Activated CD4-positive, alpha-beta memory T cell treated with anti-CD3 and anti-CD28 coated beads, Interleukin-2, amount 10 ng/mL, durations not matched to agents 7 days and 5 days (primary cell): ENCODE data around the gene CTNS. TPM values are rescaled to one million over a fixed set of nuclear protein-coding genes. Genes with fewer than 3 reads are reported as not detected.
A peak's percentile ranks its signal among the peaks of the same experiment; 100 is the strongest.

Source experiments
- CTCF ChIA-PET: fragments of 350-600 bp; sonication (Branson Sonifier 250); formaldehyde crosslinking; loops from one replicate; lab custom pipeline; 2021; ENCODE audit warnings: antibody characterized with exemption, inconsistent platforms; lab: Charles Lee
- POLR2A ChIA-PET: fragments of 350-600 bp; sonication (Branson Sonifier 250); formaldehyde crosslinking; loops from one replicate; lab custom pipeline; 2021; ENCODE audit warnings: antibody characterized with exemption; lab: Charles Lee
- DNase-seq: peaks from one replicate; pipeline ENCODE4 v3.0.0-alpha.2; 2020
- H3K27ac Mint-ChIP-seq: one replicate; pipeline ENCODE4 v1.8.0; 2021; ENCODE audit warnings: mild to moderate bottlenecking, mixed read lengths
- H3K27me3 Mint-ChIP-seq: one replicate; pipeline ENCODE4 v1.8.0; 2021; ENCODE audit warnings: mixed read lengths
- H3K36me3 Mint-ChIP-seq: one replicate; pipeline ENCODE4 v1.8.0; 2021; ENCODE audit warnings: low read depth, mixed read lengths
- H3K4me1 Mint-ChIP-seq: one replicate; pipeline ENCODE4 v1.8.0; 2021; ENCODE audit warnings: mixed read lengths
- H3K4me3 Mint-ChIP-seq: one replicate; pipeline ENCODE4 v1.8.0; 2021; ENCODE audit warnings: mild to moderate bottlenecking, mixed read lengths
- H3K9me3 Mint-ChIP-seq: one replicate; pipeline ENCODE4 v1.8.0; 2021; ENCODE audit warnings: mixed read lengths
- total RNA-seq, 2 experiments: library from RNA; stranded (reverse); gene quantifications; one replicate each; pipeline ENCODE4 v1.2.3, GENCODE V29; 2021

CTNS gene
- total RNA-seq, 2 experiments from 2014 or later = 24.5 to 26.5 TPM

DNA sequence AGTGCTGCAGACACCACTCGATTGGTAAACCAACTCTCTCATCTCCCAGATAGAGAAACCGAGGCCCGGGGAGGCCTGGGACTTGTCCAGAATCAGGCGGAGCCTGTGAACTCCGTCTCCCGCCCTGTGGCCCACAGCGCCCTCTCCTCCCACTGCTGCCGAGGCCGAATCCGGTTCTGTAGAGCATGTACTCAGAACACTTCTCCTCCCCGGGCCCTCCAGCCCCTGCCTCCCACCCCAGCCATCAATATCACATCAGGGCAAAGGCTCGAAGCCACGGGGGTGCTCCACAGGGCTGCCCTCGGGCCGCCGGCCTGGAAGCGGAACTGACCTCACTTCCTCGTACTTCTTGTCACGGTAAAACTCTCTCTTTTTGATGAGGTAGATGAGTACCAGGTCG lies 45.0 kb downstream of the CTNS start:
- POLR2A ChIA-PET = no interaction called here
- Mint-ChIP-seq H3K9me3 (no peaks in the 10 kb centered on the region), H3K27ac (peak overlapping the region; percentile 49), H3K36me3 (peaks cover 10% of the 10 kb centered on the region), H3K4me3 (no peak overlapping the region), H3K4me1 (peaks cover 27% of the 10 kb centered on the region), H3K27me3 (no peaks in the 10 kb centered on the region)
- CTCF ChIA-PET = interaction anchor here (0.5 to 2.2 kb wide), 5 partner anchors 13 to 857 kb away, joined by 3 to 12 read pairs (median 5); no protein-coding TSS in a partner anchor
- DNase-seq = no peak

DNA sequence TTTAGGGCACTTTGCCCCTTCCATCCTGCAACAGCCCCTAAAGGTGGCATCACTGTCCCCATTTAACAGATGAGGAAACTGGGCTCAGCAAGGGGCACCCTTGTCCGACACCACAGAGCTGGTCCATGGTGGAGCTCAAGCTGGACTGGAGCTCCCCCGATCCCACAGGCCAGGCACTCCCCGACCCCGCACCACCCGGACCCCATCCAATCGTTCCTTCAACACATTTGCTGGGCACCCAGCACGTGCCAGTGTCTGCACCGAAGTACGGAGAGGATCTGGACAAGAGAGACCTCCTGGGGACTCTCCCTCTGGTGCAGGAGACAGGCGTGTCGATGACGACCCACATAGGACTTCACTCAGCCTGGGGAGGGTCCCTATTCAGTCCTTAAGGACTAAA lies 45.5 kb downstream of the CTNS start:
- ChIA-PET CTCF (interaction anchor here (0.6 to 2.4 kb wide), 13 partner anchors 12 to 858 kb away, joined by 3 to 21 read pairs (median 5); partner anchors contain the start of genes CTNS, HASPIN and SHPK), POLR2A (no interaction called here)

DNA sequence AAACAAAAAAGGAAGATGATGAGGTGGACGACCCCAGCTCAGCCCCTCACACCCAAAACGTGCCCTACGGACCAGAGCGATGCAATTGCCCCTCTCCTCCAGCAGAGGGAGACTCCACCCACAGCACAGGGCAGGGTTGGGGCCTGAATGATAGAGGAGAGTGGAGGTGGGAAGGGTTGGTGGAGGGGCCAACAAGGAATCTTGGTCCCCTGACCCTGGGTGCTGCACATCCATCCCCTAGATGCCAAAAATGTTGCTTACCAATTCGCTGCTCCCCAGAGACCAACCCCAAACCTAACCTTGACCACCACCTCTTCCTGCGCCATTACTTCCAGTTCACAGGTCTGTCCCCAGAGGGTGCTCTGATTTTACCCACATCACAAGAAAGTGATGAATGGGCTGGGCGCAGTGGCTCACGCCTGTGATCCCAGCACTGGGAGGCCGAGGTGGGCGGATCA lies 46.5 kb downstream of the CTNS start:
- peak; percentile 67 for DNase-seq
- Mint-ChIP-seq H3K4me1 (peaks cover 27% of the 10 kb centered on the region), H3K27ac (no peak overlapping the region), H3K9me3 (no peaks in the 10 kb centered on the region), H3K27me3 (no peaks in the 10 kb centered on the region), H3K36me3 (peaks cover 10% of the 10 kb centered on the region), H3K4me3 (no peak overlapping the region)
- CTCF ChIA-PET = interaction anchor here (0.6 to 2.4 kb wide), 18 partner anchors 9 to 164 kb away, joined by 3 to 21 read pairs (median 4); partner anchors contain the start of genes CTNS, EMC6, HASPIN and SHPK
- POLR2A ChIA-PET = no interaction called here

More for the DNA sequence above, 45.5 kb downstream of the CTNS start:
- Mint-ChIP-seq H3K27ac (peak overlapping the region; percentile 49), H3K36me3 (peaks cover 10% of the 10 kb centered on the region), H3K4me3 (no peak overlapping the region), H3K27me3 (no peaks in the 10 kb centered on the region), H3K9me3 (no peaks in the 10 kb centered on the region), H3K4me1 (peaks cover 27% of the 10 kb centered on the region)
- DNase-seq = no peak

DNA sequence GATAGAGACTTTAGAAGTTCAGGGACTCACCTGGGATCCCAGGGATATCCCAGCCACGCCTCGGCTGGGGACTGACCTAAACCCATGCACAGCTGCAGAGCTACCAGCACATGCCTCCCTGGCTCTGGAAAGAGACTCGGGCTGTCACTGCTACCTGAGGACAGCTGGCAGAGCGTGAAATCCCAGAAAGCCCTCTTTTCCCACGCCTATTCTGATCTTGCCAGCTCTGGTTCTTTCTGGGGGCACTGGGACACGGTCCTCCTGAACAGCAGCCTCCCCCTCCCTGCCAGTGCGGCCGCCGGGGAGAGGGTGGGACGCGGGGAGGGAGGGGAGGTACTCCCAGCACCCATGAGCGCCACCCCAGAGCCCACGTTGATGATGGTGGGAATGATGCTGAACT lies 48.6 kb downstream of the CTNS start:
- CTCF ChIA-PET = no interaction called here

DNA sequence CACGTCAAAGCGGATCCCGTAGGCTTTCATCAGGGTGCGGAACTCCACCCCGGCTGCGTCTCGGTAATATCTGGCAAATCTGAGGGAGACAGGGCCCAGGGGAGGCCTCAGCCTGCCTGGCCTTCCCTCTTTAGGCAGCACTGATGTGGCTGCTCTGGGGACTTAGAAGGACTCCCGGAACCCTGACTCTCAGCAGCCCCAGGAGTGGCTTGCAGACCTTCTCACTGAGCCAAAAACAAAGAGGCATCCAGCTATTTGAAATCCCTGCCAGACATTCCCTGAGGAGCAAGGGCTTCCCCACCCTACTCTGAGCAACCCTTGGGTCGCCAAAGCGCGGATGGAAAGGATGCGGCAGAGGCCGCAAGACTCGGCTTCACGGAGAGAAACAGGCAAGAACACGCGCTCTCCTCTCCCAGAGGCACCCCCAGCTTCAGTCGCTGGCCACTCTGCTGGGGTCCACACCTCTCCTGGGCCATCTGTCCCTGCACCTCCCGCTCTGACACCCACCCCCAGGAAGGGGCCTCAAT lies 51.5 kb downstream of the CTNS start:
- DNase-seq = no peak
- no peaks in the 10 kb centered on the region for H3K9me3 Mint-ChIP-seq
- POLR2A ChIA-PET = no interaction called here
- no peak overlapping the region for H3K4me3 Mint-ChIP-seq
- no peaks in the 10 kb centered on the region for H3K27me3 Mint-ChIP-seq
- H3K4me1 Mint-ChIP-seq = peaks cover 15% of the 10 kb centered on the region
- CTCF ChIA-PET = no interaction called here
- peaks cover 12% of the 10 kb centered on the region for H3K36me3 Mint-ChIP-seq
- H3K27ac Mint-ChIP-seq = no peak overlapping the region

More for the DNA sequence above, 48.6 kb downstream of the CTNS start:
- Mint-ChIP-seq H3K27ac (no peak overlapping the region), H3K27me3 (no peaks in the 10 kb centered on the region), H3K4me1 (peaks cover 24% of the 10 kb centered on the region), H3K36me3 (peaks cover 14% of the 10 kb centered on the region), H3K9me3 (no peaks in the 10 kb centered on the region), H3K4me3 (no peak overlapping the region)
- no peak for DNase-seq
- POLR2A ChIA-PET = interaction anchor here (0.9 kb wide), 1 partner anchor 38 kb away, joined by 3 read pairs; the partner anchor contains the start of gene HASPIN

DNA sequence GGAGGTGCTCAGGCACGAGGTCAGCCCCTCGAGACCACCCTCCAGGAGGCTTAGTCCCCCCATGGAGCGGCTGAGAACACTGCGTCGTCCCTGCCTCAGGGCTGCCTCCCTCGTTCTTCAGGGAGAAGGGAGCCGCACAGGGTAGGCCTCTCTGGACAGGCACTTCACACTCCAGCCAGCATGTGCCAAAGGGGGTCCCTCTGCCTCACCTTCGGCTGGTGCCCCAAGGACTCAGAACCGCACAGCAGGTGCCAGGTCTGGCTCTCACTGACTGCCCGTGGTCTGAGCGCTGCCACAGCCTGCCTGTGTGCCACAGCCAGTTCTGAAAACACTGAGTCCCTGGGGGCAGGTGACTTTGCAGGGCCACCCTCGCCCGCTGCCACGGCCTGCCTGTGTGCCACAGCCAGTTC lies 52.3 kb downstream of the CTNS start:
- Mint-ChIP-seq H3K36me3 (peaks cover 12% of the 10 kb centered on the region), H3K27me3 (no peaks in the 10 kb centered on the region)
- CTCF ChIA-PET = no interaction called here

DNA sequence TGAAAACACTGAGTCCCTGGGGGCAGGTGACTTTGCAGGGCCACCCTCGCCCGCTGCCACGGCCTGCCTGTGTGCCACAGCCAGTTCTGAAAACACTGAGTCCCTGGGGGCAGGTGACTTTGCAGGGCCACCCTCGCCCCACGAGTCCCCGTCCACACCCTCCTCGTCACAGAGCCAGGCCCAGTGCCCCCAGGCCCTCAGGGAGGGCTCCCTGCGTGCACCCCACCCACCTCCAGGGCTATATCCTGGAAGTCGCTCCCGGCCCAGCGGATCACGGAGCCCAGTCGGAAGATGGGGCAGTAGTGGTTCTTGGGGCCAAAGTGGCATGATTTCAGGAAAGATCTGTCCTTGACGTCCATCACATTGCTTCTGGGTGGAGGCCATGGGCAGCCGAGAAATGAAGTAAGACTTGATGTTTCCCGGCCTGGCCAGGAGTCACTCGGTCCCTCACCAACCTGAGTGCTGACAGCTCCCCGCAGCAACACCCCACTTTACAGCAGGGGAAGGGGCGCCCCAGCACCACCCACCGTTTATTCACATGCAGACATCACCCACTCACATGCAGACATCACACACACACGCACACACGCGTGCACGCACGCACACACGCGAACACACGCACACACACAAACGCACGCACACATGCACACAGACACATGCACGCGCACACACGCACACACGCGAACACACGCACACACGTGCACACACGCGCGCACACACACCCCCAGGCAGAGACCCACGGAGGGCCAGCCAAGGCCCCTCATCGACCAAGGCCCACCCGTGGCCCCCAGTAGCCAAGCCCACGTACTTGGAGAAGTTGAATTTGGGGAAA lies 52.9 kb downstream of the CTNS start:
- Mint-ChIP-seq H3K9me3 (no peaks in the 10 kb centered on the region), H3K4me1 (peaks cover 24% of the 10 kb centered on the region), H3K4me3 (no peak overlapping the region), H3K27ac (no peak overlapping the region), H3K36me3 (peaks cover 12% of the 10 kb centered on the region), H3K27me3 (no peaks in the 10 kb centered on the region)
- DNase-seq = no peak
- ChIA-PET POLR2A (no interaction called here), CTCF (no interaction called here)

More for the DNA sequence above, 52.3 kb downstream of the CTNS start:
- POLR2A ChIA-PET = no interaction called here
- Mint-ChIP-seq H3K9me3 (no peaks in the 10 kb centered on the region), H3K4me1 (peaks cover 18% of the 10 kb centered on the region), H3K27ac (no peak overlapping the region), H3K4me3 (no peak overlapping the region)
- no peak for DNase-seq

DNA sequence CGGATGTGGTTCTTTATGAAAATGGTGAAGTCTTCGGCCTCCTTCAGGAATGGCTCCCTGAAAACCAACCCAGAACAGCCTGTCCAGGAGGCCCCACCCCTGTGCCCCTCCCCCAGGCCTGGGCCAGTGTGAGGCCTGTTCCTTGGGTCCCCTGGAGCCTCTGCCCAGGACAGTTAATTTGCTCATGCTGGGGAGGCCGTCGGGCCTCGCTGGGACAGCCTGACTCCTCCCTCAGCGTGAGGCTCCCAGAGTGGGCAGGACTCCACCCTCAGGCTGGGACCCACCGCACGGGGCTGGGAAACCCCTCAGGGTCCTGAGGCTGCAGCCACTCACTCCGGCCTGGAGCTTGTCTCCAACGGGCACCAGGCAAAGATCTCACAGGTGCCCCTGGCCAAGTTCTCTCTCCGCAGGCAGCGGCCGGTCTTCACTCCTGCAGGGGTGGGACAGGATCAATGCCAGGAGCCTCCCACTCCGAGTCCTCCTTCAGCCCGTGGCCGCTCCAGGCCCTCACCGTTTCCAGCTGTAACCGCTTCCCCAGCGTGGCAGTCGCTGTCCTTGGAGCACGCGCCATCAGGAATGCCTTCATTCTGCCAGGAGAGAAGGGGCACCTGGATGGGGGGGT lies 53.6 kb downstream of the CTNS start:
- H3K4me3 Mint-ChIP-seq = no peak overlapping the region
- ChIA-PET POLR2A (interaction anchor here (1.9 kb wide), 1 partner anchor 33 kb away, joined by 7 read pairs; no protein-coding TSS in a partner anchor), CTCF (no interaction called here)
- no peak overlapping the region for H3K27ac Mint-ChIP-seq
- peaks cover 27% of the 10 kb centered on the region for H3K4me1 Mint-ChIP-seq
- peaks cover 12% of the 10 kb centered on the region for H3K36me3 Mint-ChIP-seq
- H3K9me3 Mint-ChIP-seq = no peaks in the 10 kb centered on the region
- DNase-seq = no peak
- no peaks in the 10 kb centered on the region for H3K27me3 Mint-ChIP-seq

DNA sequence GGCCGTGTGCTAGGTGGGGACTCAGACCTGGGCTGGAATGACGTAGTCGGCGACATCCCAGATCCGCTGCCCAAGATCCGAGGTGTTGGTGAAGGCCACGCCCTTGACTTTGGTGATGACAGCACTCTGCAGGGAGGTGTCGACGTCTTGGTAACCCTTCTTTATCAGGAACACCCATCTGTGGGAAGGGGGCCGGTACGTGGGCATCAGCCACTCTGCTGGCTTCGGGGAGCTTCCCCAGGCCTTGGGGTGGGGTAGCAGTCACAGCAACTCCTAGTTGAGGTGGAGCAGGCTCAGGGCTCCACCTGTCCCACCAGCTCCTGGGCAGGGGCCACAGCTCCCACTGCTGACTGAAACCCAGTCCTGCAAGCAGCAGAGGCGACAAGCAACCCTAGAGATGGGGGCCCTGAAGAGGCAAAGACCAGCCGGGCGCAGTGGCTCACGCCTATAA lies 55.1 kb downstream of the CTNS start:
- peaks cover 12% of the 10 kb centered on the region for H3K36me3 Mint-ChIP-seq
- no peaks in the 10 kb centered on the region for H3K9me3 Mint-ChIP-seq
- no peak overlapping the region for H3K4me3 Mint-ChIP-seq
- DNase-seq = no peak
- no peak overlapping the region for H3K27ac Mint-ChIP-seq
- no peaks in the 10 kb centered on the region for H3K27me3 Mint-ChIP-seq
- ChIA-PET CTCF (interaction anchor here (0.7 to 1.2 kb wide), 4 partner anchors 19 to 215 kb away, joined by 3 to 5 read pairs (median 4); no protein-coding TSS in a partner anchor), POLR2A (interaction anchor here (0.7 to 1.9 kb wide), 2 partner anchors 31 to 895 kb away, joined by 3 to 7 read pairs; partner anchors contain the start of gene RAP1GAP2)
- peaks cover 31% of the 10 kb centered on the region for H3K4me1 Mint-ChIP-seq

DNA sequence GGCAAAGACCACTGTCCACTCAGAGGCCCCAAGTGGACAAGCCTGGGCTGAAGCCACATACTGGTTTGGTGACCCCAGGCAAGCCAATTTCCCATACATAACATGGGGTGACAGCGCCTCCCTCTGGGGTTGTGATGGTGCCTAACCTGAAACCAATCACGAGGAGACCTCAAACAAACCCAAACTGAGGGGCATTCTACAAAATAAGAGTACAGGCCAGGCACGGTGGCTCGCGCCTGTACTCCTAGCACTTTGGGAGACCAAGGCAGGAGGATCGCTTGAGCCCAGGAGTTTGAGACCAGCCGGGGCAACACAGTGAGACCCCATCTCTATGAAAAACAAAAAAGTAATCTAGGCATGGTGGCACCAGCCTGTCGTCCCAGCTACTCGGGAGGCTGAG lies 55.8 kb downstream of the CTNS start:
- DNase-seq = no peak
- Mint-ChIP-seq H3K9me3 (no peaks in the 10 kb centered on the region), H3K36me3 (peaks cover 12% of the 10 kb centered on the region), H3K4me1 (peaks cover 33% of the 10 kb centered on the region), H3K27ac (no peak overlapping the region), H3K27me3 (no peaks in the 10 kb centered on the region), H3K4me3 (no peak overlapping the region)
- ChIA-PET POLR2A (interaction anchor here (0.7 kb wide), 1 partner anchor 896 kb away, joined by 3 read pairs; the partner anchor contains the start of gene RAP1GAP2), CTCF (interaction anchor here (1.0 to 1.2 kb wide), 2 partner anchors 25 to 45 kb away, joined by 3 to 4 read pairs; no protein-coding TSS in a partner anchor)

DNA sequence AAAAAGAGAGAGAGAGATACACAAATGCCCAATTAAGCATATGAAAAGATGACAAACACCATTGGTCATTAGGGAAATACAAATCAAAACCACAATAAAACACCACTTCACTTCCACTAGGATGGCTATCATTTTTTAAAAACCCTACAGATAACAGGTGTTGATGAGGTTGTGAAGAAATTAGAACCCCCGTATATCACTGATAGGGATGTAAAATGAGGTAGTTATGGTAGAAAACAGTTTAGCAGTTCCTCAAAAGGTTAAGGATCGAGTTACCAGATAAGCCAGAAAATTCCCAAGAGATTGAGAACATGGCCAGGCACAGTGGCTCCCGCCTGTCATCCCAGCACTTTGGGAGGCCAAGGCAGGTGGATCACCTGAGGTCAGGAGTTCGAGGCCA lies 56.6 kb downstream of the CTNS start:
- ChIA-PET POLR2A (interaction anchor here (4.6 to 5.8 kb wide), 2 partner anchors 17 to 30 kb away, joined by 29 to 74 read pairs; partner anchors contain the start of gene HASPIN), CTCF (interaction anchor here (1.4 kb wide), 1 partner anchor 18 kb away, joined by 4 read pairs; no protein-coding TSS in a partner anchor)
- Mint-ChIP-seq H3K9me3 (no peaks in the 10 kb centered on the region), H3K27me3 (no peaks in the 10 kb centered on the region), H3K36me3 (peaks cover 16% of the 10 kb centered on the region), H3K27ac (no peak overlapping the region), H3K4me1 (peaks cover 37% of the 10 kb centered on the region), H3K4me3 (no peak overlapping the region)
- no peak for DNase-seq

DNA sequence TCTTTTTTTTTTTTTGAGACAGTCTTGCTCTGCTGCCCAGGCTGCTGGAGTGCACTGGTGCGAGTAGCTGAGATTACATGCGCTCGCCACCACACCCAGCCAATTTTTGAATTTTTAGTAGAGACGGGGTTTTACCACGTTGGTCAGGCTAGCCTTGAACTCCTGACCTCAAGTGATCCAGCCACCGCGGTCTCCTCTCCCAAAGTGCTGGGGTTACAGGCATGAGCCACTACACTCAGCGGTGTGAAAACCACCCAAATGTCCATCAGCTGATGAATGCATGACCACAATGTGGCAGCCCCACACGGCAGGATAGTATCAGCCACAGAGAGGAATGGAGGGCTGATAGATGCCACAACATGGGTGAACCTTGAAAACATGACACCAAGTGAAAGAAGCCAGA lies 57.3 kb downstream of the CTNS start:
- Mint-ChIP-seq H3K4me3 (peak overlapping the region; percentile 81), H3K27me3 (no peaks in the 10 kb centered on the region), H3K9me3 (no peaks in the 10 kb centered on the region), H3K36me3 (peaks cover 16% of the 10 kb centered on the region), H3K27ac (no peak overlapping the region), H3K4me1 (peaks cover 37% of the 10 kb centered on the region)
- DNase-seq = peak; percentile 70
- CTCF ChIA-PET = interaction anchor here (0.6 to 2.4 kb wide), 4 partner anchors 12 to 91 kb away, joined by 3 to 12 read pairs (median 4); no protein-coding TSS in a partner anchor
- POLR2A ChIA-PET = interaction anchor here (4.6 to 5.8 kb wide), 2 partner anchors 17 to 29 kb away, joined by 29 to 74 read pairs; partner anchors contain the start of gene HASPIN
